Liver (tissue), 9 donors: ENCODE results near the gene FAM171A1. TPM values are rescaled to one million over a fixed set of nuclear protein-coding genes. Genes with fewer than 3 reads are reported as not detected.

Experiments used
- DNase-seq: peaks from one replicate; pipeline ENCODE4 v3.0.0-alpha.2; 2017; ENCODE audit warnings: low spot score
- H3K27ac ChIP-seq, 2 donors: one replicate each; pipeline ENCODE4 v1.7.0; 2013; ENCODE audit warnings: inconsistent platforms in 2 of 2, low read length in 2 of 2, control low read depth in 1 of 2, low read depth in 1 of 2, mild to moderate bottlenecking in 1 of 2
- H3K27me3 ChIP-seq, 4 donors: one replicate each; pipeline versions ENCODE4 v1.6.1 to v1.7.0; 2013; ENCODE audit warnings: low read length in 3 of 4, inconsistent platforms in 1 of 4, mild to moderate bottlenecking in 1 of 4, moderate library complexity in 1 of 4; ENCODE audit not compliant: control insufficient read depth in 4 of 4, insufficient read depth in 4 of 4
- H3K36me3 ChIP-seq, 4 donors: one replicate each; pipeline versions ENCODE4 v1.6.1 to v1.7.0; 2013; ENCODE audit warnings: low read length in 3 of 4, mild to moderate bottlenecking in 3 of 4, low read depth in 1 of 4, moderate library complexity in 1 of 4; ENCODE audit not compliant: control insufficient read depth in 4 of 4, insufficient read depth in 3 of 4
- H3K4me1 ChIP-seq, 4 donors: one replicate each; pipeline versions ENCODE4 v1.6.1 to v1.7.0; 2013; ENCODE audit warnings: low read length in 3 of 4, mild to moderate bottlenecking in 3 of 4, moderate library complexity in 1 of 4; ENCODE audit not compliant: control insufficient read depth in 4 of 4, insufficient read depth in 4 of 4
- H3K4me3 ChIP-seq, 3 donors: one replicate each; pipeline versions ENCODE4 v1.6.1 to v1.7.0; 2013; ENCODE audit warnings: low read length in 3 of 3, control low read depth in 1 of 3, low read depth in 1 of 3, mild to moderate bottlenecking in 1 of 3
- H3K9ac ChIP-seq, 2 donors: one replicate each; pipeline ENCODE4 v1.7.0; 2013; ENCODE audit warnings: low read length in 2 of 2, mild to moderate bottlenecking in 2 of 2, moderate library complexity in 2 of 2, control low read depth in 1 of 2, low read depth in 1 of 2
- H3K9me3 ChIP-seq, 4 donors: one replicate each; pipeline versions ENCODE4 v1.6.1 to v1.7.0; 2013; ENCODE audit warnings: low read length in 3 of 4; ENCODE audit not compliant: control insufficient read depth in 4 of 4
- EGR1 ChIP-seq, 2 donors: IDR thresholded peaks; 2 replicates each; pipeline ENCODE4 v1.6.1; 2016 to 2018; ENCODE audit warnings: antibody characterized with exemption in 2 of 2, low read depth in 2 of 2
- FOXA2 ChIP-seq: IDR thresholded peaks from 2 replicates; pipeline ENCODE4 v1.6.1; 2016; ENCODE audit warnings: antibody characterized with exemption
- GABPA ChIP-seq, 2 donors: IDR thresholded peaks in 1 of 2; conservative IDR thresholded peaks in 1 of 2; 2 replicates each; pipeline ENCODE4 v1.6.1; 2016; ENCODE audit warnings: antibody characterized with exemption in 2 of 2, mild to moderate bottlenecking in 1 of 2, moderate library complexity in 1 of 2
- HNF4G ChIP-seq: IDR thresholded peaks from 2 replicates; pipeline ENCODE4 v1.6.1; 2016; ENCODE audit warnings: antibody characterized with exemption
- JUND ChIP-seq, 2 donors: IDR thresholded peaks; 2 replicates each; pipeline ENCODE4 v1.6.1; 2016; ENCODE audit warnings: antibody characterized with exemption in 2 of 2
- NR2F2 ChIP-seq: IDR thresholded peaks from 2 replicates; pipeline ENCODE4 v1.6.1; 2016; ENCODE audit warnings: antibody characterized with exemption
- RAD21 ChIP-seq, 2 donors: IDR thresholded peaks; 2 replicates each; pipeline ENCODE4 v1.6.1; 2016; ENCODE audit warnings: antibody characterized with exemption in 2 of 2, mild to moderate bottlenecking in 2 of 2
- TAF1 ChIP-seq: conservative IDR thresholded peaks from 2 replicates; pipeline ENCODE4 v1.6.1; 2016; ENCODE audit warnings: antibody characterized with exemption, mild to moderate bottlenecking
- YY1 ChIP-seq: IDR thresholded peaks from 2 replicates; pipeline ENCODE4 v1.6.1; 2016; ENCODE audit warnings: antibody characterized with exemption, mild to moderate bottlenecking
- WGBS: extraction: QIAGEN DNeasy Blood & Tissue Kit; methylation state at CpG from one replicate; pipeline ENCODE4 v1.1.7; 2013; 5-methylcytosine and 5-hydroxymethylcytosine counted together
- polyA plus RNA-seq, 2 donors: library from polyadenylated mRNA; stranded (reverse) in 1 of 2; unstranded in 1 of 2; fragments of 200-250 nt in 1 of 2; fragments of >200 nt in 1 of 2; fragmentation: Nextera tagmentation in 1 of 2; extraction: Ambion mirVana in 1 of 2; gene quantifications; one replicate each; pipeline versions ENCODE4 v1.2.1 to v1.2.3, GENCODE V29; 2013 to 2015
- total RNA-seq, 2 donors: library from RNA; depleted of rRNA; stranded (reverse); fragments of >200 nt; gene quantifications; one replicate each; pipeline ENCODE4 v1.2.3, GENCODE V29; 2014
- TF ChIP-seq, protein P1 (sequence below): fragments of 150-350 bp; IDR thresholded peaks from 2 replicates; pipeline ENCODE4 v1.5.1; 2017; ENCODE audit warnings: improper control_type of control experiment, low read depth, low read length; ENCODE audit not compliant: missing input control
- TF ChIP-seq, protein P2 (sequence below): IDR thresholded peaks from 2 replicates; pipeline ENCODE4 v1.6.1; 2016; ENCODE audit warnings: antibody characterized with exemption
- TF ChIP-seq, protein P3 (sequence below): IDR thresholded peaks from 2 replicates; pipeline ENCODE4 v1.6.1; 2016; ENCODE audit warnings: antibody characterized with exemption, mild to moderate bottlenecking
- TF ChIP-seq, protein P4 (sequence below): IDR thresholded peaks from 2 replicates; pipeline ENCODE4 v1.6.1; 2016; ENCODE audit warnings: antibody characterized with exemption
- TF ChIP-seq, protein P5 (sequence below): IDR thresholded peaks from 2 replicates; pipeline ENCODE4 v1.6.1; 2016; ENCODE audit warnings: antibody characterized with exemption
- donor health status: healthy.
- donor health status: healthy.
- donor health status: healthy.
- donor health status: healthy.
- donor health status: healthy.

Gene FAM171A1
- total and polyA plus RNA-seq, 4 donors = 2.5 to 10.2 (median 7.7) TPM

DNA sequence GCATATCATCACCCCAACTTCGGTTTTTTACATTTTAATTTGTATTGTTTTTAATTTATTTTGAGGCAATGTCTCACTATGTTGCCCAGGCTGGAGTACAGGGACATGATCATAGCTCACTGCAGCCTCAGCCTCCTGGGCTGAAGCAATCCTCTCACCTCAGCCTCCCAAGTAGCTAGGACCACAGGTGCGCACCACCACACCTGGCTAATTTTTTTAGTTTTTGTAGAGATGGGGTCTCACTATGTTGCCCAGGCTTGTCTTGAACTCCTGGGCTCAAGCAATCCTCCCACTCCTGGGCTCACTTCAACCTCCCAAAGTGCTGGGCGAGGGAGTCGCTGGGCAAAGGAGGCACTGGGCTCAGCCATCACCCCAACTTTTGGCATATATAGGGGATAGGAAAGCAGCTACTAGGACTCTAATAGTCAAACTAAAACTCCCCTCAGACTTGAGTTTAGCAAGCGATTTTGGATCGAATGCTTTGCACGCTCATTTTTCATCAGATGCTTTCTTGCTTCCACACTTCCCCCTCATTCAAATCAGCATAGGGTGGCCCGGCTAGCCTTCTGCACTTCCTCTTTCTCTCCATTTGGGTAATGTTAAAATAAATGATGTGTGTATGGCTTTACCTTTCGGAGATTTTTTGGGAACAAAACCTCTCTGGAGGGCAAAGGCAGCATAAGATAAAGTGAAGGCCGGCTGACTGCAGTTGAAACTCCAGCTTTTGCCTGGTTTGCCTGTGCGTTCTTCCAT, 181.8 kb downstream of the FAM171A1 start (continued):
- TF ChIP-seq, protein P1, sequence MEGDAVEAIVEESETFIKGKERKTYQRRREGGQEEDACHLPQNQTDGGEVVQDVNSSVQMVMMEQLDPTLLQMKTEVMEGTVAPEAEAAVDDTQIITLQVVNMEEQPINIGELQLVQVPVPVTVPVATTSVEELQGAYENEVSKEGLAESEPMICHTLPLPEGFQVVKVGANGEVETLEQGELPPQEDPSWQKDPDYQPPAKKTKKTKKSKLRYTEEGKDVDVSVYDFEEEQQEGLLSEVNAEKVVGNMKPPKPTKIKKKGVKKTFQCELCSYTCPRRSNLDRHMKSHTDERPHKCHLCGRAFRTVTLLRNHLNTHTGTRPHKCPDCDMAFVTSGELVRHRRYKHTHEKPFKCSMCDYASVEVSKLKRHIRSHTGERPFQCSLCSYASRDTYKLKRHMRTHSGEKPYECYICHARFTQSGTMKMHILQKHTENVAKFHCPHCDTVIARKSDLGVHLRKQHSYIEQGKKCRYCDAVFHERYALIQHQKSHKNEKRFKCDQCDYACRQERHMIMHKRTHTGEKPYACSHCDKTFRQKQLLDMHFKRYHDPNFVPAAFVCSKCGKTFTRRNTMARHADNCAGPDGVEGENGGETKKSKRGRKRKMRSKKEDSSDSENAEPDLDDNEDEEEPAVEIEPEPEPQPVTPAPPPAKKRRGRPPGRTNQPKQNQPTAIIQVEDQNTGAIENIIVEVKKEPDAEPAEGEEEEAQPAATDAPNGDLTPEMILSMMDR = no peak

DNA sequence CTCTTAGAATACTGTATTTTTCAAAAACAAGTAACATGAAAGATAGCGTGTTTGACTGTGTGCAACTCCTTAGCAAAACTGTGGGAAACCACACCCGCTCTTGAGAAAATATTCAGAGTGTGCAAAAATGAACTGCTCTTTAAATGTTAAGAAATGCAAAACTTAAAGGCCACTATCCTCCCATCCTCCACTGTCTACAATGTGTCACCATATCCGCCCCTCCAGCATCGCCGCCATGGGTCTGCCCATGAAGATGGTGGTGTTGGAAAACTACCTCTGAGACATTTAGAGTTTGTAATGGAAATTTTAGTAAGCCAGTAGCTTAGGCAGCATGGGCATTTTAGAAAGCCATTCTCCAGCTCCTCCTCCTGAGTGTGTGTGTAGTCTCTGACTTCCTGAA, 182.5 kb downstream of the FAM171A1 start:
- DNase-seq = no peak
- TF ChIP-seq RAD21 (IDR thresholded peaks at IDR 0.05) (no peak), TAF1 (no peak), EGR1 (IDR thresholded peaks at IDR 0.05; ENCODE audit: low read depth in 2 of 2) (no peak), NR2F2 (no peak), HNF4G (no peak), GABPA (IDR thresholded peaks at IDR 0.05 in 1 of 2, conservative IDR thresholded peaks at IDR 0.05 in 1 of 2) (no peak), JUND (IDR thresholded peaks at IDR 0.05) (no peak), YY1 (no peak), FOXA2 (no peak)
- TF ChIP-seq, protein P2, sequence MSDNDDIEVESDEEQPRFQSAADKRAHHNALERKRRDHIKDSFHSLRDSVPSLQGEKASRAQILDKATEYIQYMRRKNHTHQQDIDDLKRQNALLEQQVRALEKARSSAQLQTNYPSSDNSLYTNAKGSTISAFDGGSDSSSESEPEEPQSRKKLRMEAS = no peak
- TF ChIP-seq, protein P1 = no peak
- TF ChIP-seq, protein P3, sequence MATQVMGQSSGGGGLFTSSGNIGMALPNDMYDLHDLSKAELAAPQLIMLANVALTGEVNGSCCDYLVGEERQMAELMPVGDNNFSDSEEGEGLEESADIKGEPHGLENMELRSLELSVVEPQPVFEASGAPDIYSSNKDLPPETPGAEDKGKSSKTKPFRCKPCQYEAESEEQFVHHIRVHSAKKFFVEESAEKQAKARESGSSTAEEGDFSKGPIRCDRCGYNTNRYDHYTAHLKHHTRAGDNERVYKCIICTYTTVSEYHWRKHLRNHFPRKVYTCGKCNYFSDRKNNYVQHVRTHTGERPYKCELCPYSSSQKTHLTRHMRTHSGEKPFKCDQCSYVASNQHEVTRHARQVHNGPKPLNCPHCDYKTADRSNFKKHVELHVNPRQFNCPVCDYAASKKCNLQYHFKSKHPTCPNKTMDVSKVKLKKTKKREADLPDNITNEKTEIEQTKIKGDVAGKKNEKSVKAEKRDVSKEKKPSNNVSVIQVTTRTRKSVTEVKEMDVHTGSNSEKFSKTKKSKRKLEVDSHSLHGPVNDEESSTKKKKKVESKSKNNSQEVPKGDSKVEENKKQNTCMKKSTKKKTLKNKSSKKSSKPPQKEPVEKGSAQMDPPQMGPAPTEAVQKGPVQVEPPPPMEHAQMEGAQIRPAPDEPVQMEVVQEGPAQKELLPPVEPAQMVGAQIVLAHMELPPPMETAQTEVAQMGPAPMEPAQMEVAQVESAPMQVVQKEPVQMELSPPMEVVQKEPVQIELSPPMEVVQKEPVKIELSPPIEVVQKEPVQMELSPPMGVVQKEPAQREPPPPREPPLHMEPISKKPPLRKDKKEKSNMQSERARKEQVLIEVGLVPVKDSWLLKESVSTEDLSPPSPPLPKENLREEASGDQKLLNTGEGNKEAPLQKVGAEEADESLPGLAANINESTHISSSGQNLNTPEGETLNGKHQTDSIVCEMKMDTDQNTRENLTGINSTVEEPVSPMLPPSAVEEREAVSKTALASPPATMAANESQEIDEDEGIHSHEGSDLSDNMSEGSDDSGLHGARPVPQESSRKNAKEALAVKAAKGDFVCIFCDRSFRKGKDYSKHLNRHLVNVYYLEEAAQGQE = no peak
- TF ChIP-seq, protein P4, sequence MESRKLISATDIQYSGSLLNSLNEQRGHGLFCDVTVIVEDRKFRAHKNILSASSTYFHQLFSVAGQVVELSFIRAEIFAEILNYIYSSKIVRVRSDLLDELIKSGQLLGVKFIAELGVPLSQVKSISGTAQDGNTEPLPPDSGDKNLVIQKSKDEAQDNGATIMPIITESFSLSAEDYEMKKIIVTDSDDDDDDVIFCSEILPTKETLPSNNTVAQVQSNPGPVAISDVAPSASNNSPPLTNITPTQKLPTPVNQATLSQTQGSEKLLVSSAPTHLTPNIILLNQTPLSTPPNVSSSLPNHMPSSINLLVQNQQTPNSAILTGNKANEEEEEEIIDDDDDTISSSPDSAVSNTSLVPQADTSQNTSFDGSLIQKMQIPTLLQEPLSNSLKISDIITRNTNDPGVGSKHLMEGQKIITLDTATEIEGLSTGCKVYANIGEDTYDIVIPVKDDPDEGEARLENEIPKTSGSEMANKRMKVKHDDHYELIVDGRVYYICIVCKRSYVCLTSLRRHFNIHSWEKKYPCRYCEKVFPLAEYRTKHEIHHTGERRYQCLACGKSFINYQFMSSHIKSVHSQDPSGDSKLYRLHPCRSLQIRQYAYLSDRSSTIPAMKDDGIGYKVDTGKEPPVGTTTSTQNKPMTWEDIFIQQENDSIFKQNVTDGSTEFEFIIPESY = no peak
- TF ChIP-seq, protein P5, sequence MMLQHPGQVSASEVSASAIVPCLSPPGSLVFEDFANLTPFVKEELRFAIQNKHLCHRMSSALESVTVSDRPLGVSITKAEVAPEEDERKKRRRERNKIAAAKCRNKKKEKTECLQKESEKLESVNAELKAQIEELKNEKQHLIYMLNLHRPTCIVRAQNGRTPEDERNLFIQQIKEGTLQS = no peak
- Histone ChIP-seq H3K27me3 (no peaks in the 10 kb centered on the region), H3K9me3 (no peaks in the 10 kb centered on the region), H3K27ac (no peak overlapping the region), H3K4me3 (no peak overlapping the region), H3K4me1 (no peaks in the 10 kb centered on the region), H3K9ac (no peak overlapping the region), H3K36me3 (no peaks in the 10 kb centered on the region)
- 94% methylated on average over 5 of the region's 5 CpGs for WGBS
